MG63 (cell line): ENCODE data around the gene SDF2. TPM values are rescaled to one million over a fixed set of nuclear protein-coding genes. Genes with fewer than 3 reads are reported as not detected.
"Not testable (repeated sequence)": the region's sequence is repeated elsewhere in the genome, so short reads cannot be mapped to it uniquely, and the experiment has no call there.

ENCODE experiments used
- DNase-seq: peaks from one replicate; pipeline ENCODE4 v3.0.0-alpha.2; 2020
- H3K27me3 ChIP-seq: fragments of 250-450 bp; sonication (Bioruptor Pico); 2 replicates; pipeline ENCODE4 v1.5.1; 2020; ENCODE audit warnings: mild to moderate bottlenecking, moderate library complexity
- H3K36me3 ChIP-seq: fragments of 250-450 bp; sonication (Bioruptor Pico); 2 replicates; pipeline ENCODE4 v1.5.1; 2020; ENCODE audit warnings: mild to moderate bottlenecking, moderate library complexity
- H3K4me3 ChIP-seq: fragments of 250-450 bp; sonication (Bioruptor Pico); 2 replicates; pipeline ENCODE4 v1.5.1; 2020; ENCODE audit warnings: mild to moderate bottlenecking, moderate library complexity
- H3K9me3 ChIP-seq: fragments of 250-450 bp; sonication (Bioruptor Pico); 2 replicates; pipeline ENCODE4 v1.5.1; 2020; ENCODE audit warnings: mild to moderate bottlenecking, moderate library complexity
- total RNA-seq: library from RNA; depleted of rRNA; stranded (reverse); fragments of >200 nt; shearing (Covaris generic); gene quantifications from 2 replicates; pipeline ENCODE4 v1.2.3, GENCODE V29; 2014; ENCODE audit warnings: low replicate concordance

Gene SDF2
- total RNA-seq, 1 experiment from 2014 or later, result 58.6 TPM

DNA sequence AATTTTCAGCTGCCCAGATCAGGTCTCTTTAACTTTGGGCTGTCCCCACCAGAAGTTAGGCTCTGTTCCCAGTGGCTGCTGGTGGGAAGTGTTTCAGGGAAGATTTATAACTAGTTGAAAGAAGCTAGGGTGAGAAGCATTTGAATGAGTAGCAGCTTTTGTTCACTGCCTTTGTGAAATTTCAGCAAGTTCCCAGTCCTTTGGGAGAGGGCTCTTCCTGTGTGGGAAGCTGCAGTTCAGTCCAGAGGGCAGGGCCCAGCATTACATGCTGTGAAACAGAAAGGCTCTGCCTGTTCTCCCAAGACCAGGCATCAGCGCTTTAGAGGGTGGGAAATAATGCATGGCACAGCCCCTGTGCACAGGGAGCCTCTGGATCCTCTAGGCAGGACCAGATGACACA, 32.2 kb upstream of the SDF2 start:
- H3K36me3 ChIP-seq, result peaks cover 85% of the 10 kb centered on the region

GRCh38 chr17:28689011-28689410, 27.3 kb upstream of the SDF2 start:
- Histone ChIP-seq H3K36me3 (peaks cover 90% of the 10 kb centered on the region), H3K27me3 (no peaks in the 10 kb centered on the region), H3K4me3 (no peak overlapping the region), H3K9me3 (no peaks in the 10 kb centered on the region)
- no peak for DNase-seq

More for the DNA sequence above, 32.2 kb upstream of the SDF2 start:
- H3K27me3 ChIP-seq, result no peaks in the 10 kb centered on the region
- no peak for DNase-seq
- no peaks in the 10 kb centered on the region for H3K9me3 ChIP-seq
- no peak overlapping the region for H3K4me3 ChIP-seq

- no peaks in the 10 kb centered on the region for H3K27me3 ChIP-seq
- H3K4me3 ChIP-seq, result no peak overlapping the region
- peaks cover 89% of the 10 kb centered on the region for H3K36me3 ChIP-seq
- no peak for DNase-seq
- H3K9me3 ChIP-seq, result no peaks in the 10 kb centered on the region
Observed at GRCh38 chr17:28688481-28688880, 26.8 kb upstream of the SDF2 start.

GRCh38 chr17:28686296-28686695, 24.6 kb upstream of the SDF2 start:
- H3K4me3 ChIP-seq, result no peak overlapping the region
- H3K27me3 ChIP-seq, result no peaks in the 10 kb centered on the region
- H3K36me3 ChIP-seq, result peaks cover 92% of the 10 kb centered on the region
- DNase-seq, result no peak
- no peaks in the 10 kb centered on the region for H3K9me3 ChIP-seq

DNA sequence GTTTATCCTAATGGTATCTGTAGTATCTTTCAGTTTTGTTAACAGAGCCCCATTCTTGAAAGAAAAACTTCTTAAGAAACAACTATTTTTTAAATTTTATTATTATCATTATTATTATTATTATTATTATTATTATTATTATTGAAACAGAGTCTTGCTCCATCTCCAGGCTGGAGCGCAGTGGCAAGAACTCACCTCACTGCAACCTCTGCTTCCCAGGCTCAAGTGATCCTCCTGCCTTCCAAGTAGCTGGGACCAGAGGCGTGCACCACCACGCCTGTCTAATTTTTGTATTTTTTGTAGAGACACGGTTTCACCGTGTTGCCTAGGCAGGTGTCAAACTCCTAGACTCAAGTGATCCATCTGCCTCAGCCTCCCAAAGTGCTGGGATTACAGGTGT, 23.7 kb upstream of the SDF2 start:
- no peak for DNase-seq
- Histone ChIP-seq H3K36me3 (peaks cover 92% of the 10 kb centered on the region), H3K4me3 (no peak overlapping the region), H3K27me3 (no peaks in the 10 kb centered on the region), H3K9me3 (no peaks in the 10 kb centered on the region)

GRCh38 chr17:28684963-28685362, 23.3 kb upstream of the SDF2 start:
- H3K4me3 ChIP-seq, result no peak overlapping the region
- no peaks in the 10 kb centered on the region for H3K27me3 ChIP-seq
- H3K9me3 ChIP-seq, result no peaks in the 10 kb centered on the region
- no peak for DNase-seq
- peaks cover 92% of the 10 kb centered on the region for H3K36me3 ChIP-seq

- H3K9me3 ChIP-seq, result no peaks in the 10 kb centered on the region
- no peak for DNase-seq
- H3K36me3 ChIP-seq, result peaks cover 92% of the 10 kb centered on the region
- no peak overlapping the region for H3K4me3 ChIP-seq
- no peaks in the 10 kb centered on the region for H3K27me3 ChIP-seq
Observed at GRCh38 chr17:28682655-28683054, 20.9 kb upstream of the SDF2 start.

DNA sequence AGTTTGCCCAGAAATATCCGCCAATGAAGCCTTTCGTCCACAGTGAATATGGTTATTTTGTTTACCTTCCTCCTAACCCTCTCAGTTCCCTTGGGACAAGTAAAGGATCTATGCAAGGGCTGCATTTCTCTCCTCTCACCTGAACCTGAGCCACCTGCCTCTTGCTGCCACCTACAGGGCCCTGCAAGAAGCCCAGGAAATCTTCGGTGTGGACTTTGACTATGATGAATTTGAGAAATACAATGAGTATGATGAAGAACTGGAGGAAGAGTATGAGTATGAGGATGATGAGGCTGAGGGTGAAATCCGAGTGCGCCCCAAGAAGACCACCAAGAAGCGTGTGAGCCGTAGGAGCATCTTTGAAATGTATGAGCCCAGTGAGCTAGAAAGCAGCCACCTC, 14.3 kb upstream of the SDF2 start:
- DNase-seq, result no peak
- Histone ChIP-seq H3K36me3 (peaks cover 91% of the 10 kb centered on the region), H3K9me3 (no peaks in the 10 kb centered on the region), H3K4me3 (no peak overlapping the region), H3K27me3 (no peaks in the 10 kb centered on the region)

GRCh38 chr17:28675490-28675889, 13.8 kb upstream of the SDF2 start:
- no peaks in the 10 kb centered on the region for H3K27me3 ChIP-seq
- no peak overlapping the region for H3K4me3 ChIP-seq
- DNase-seq, result peak; percentile 40
- peaks cover 91% of the 10 kb centered on the region for H3K36me3 ChIP-seq
- no peaks in the 10 kb centered on the region for H3K9me3 ChIP-seq

GRCh38 chr17:28669918-28670317, 8.2 kb upstream of the SDF2 start:
- H3K36me3 ChIP-seq, result peaks cover 87% of the 10 kb centered on the region

DNA sequence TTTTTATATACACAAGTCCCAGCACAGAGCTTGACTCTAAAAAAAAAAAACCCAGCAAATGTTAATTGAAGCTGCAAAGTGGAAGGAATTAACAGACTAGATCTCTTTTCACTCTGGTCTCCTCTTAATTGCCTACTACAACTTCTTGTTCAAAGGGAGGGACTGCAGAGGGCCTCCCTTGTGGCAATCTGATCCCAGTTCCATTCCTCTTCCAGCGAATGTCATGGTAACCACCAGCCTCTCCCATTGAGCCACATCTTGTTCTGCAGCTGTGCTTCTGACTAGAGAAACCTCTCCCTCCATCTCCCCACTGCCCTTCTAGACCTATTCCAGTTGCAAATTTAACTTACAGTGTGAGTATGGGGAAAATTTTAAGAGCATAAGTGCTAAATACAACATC, 6.2 kb upstream of the SDF2 start:
- no peak for DNase-seq
- Histone ChIP-seq H3K36me3 (peaks cover 74% of the 10 kb centered on the region), H3K27me3 (no peaks in the 10 kb centered on the region), H3K9me3 (no peaks in the 10 kb centered on the region), H3K4me3 (no peak overlapping the region)

More at GRCh38 chr17:28669918-28670317, 8.2 kb upstream of the SDF2 start:
- DNase-seq, result no peak
- Histone ChIP-seq H3K4me3 (no peak overlapping the region), H3K27me3 (no peaks in the 10 kb centered on the region), H3K9me3 (no peaks in the 10 kb centered on the region)

DNA sequence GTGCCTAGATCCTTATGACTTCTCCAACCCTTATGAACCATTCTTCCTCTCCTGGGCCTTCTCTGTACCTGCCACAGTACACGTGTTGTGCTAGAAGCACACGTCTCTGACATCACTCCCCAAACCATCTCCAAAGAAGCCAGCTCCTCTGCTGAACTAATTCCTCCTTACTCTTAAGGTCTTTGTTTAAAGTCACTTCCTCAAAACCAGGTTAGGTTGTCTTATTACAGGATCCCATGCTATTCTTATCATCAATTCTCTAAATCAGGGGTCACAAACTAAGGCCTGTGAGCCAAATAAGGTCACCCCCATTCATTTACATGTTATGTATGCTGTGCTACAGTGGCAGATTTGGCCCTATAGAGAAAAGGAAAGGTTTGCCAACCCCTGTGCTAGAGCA, 4.3 kb upstream of the SDF2 start:
- no peak overlapping the region for H3K4me3 ChIP-seq
- no peaks in the 10 kb centered on the region for H3K27me3 ChIP-seq
- DNase-seq, result no peak

GRCh38 chr17:28663723-28664122, 2.0 kb upstream of the SDF2 start:
- DNase-seq, result no peak
- Histone ChIP-seq H3K9me3 (peaks cover 3% of the 10 kb centered on the region), H3K27me3 (no peaks in the 10 kb centered on the region), H3K36me3 (peaks cover 58% of the 10 kb centered on the region), H3K4me3 (no peak overlapping the region)

More for the DNA sequence above, 4.3 kb upstream of the SDF2 start:
- no peaks in the 10 kb centered on the region for H3K9me3 ChIP-seq
- peaks cover 64% of the 10 kb centered on the region for H3K36me3 ChIP-seq

DNA sequence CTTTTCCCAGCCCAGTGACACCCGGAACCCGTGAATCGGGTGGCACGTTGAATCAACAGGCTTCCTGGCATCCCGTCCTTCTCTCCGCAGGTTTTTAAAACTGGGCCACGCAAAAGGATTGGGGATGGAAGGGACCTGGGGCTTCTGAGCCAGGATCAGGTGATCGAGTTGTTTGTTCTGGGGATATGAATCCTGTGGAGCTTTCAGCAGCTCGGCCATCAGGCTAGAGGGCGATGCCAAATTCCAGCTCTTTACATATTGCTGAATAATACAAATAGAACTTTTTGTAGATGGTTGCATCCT, 772 bp upstream of the SDF2 start:
- DNase-seq, result no peak
- H3K36me3 ChIP-seq, result peaks cover 60% of the 10 kb centered on the region
- H3K9me3 ChIP-seq, result peaks cover 5% of the 10 kb centered on the region
- H3K4me3 ChIP-seq, result peak overlapping the region; percentile 81
- H3K27me3 ChIP-seq, result no peaks in the 10 kb centered on the region

DNA sequence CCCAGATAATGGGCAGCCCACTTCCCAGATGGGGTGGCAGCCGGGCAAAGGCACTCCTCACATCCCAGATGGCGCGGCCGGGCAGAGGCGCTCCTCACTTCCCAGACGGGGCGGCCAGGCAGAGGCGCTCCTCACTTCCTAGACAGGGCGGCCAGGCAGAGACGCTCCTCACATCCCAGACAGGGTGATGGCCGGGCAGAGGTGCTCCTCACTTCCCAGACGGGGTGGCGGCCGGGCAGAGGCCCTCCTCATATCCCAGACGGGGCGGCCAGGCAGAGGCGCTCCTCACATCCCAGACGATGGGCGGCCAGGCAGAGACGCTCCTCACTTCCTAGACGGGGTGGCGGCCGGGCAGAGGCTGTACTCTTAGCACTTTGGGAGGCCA, 2.2 kb downstream of the SDF2 start:
- DNase-seq, H3K4me3 ChIP-seq, H3K27me3 ChIP-seq, H3K9me3 ChIP-seq: not testable (repeated sequence)
- peaks cover 58% of the 10 kb centered on the region for H3K36me3 ChIP-seq

- not testable (repeated sequence) for H3K4me3 ChIP-seq, DNase-seq, H3K27me3 ChIP-seq, H3K9me3 ChIP-seq
- H3K36me3 ChIP-seq, result peaks cover 56% of the 10 kb centered on the region
Observed at GRCh38 chr17:28658766-28659496, 2.8 kb downstream of the SDF2 start.

- H3K36me3 ChIP-seq, result peaks cover 60% of the 10 kb centered on the region
- not testable (repeated sequence) for DNase-seq, H3K9me3 ChIP-seq, H3K27me3 ChIP-seq, H3K4me3 ChIP-seq
Observed at GRCh38 chr17:28658342-28658741, 3.4 kb downstream of the SDF2 start.

GRCh38 chr17:28657756-28658155, 4.0 kb downstream of the SDF2 start:
- Histone ChIP-seq H3K36me3 (peaks cover 65% of the 10 kb centered on the region), H3K9me3 (peaks cover 5% of the 10 kb centered on the region)
- DNase-seq, result peak; percentile 50

DNA sequence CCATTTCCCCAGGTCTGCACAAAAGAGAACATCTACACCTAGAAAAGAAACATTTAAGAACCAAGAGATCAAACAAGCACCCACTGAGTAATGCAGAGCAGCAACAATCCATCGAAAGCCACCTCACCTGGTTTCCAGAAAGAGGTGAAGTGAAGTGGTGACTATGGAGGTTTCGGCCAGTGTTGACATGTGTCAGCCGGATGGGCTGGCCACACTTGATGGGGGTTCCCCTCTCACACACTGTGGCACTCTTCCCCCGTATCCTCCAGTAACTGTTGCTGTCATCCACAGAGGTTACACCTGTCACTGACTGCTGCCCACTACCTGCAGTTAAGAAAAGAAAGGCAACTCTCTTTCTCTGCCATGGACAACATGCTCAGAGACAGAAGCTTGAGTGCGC, 6.5 kb downstream of the SDF2 start:
- H3K4me3 ChIP-seq, result no peak overlapping the region
- H3K27me3 ChIP-seq, result no peaks in the 10 kb centered on the region
- peaks cover 72% of the 10 kb centered on the region for H3K36me3 ChIP-seq
- DNase-seq, result no peak
- H3K9me3 ChIP-seq, result peaks cover 5% of the 10 kb centered on the region

More at GRCh38 chr17:28657756-28658155, 4.0 kb downstream of the SDF2 start:
- no peaks in the 10 kb centered on the region for H3K27me3 ChIP-seq
- no peak overlapping the region for H3K4me3 ChIP-seq
